ENCODE results near the gene CASZ1.

Gene CASZ1

GRCh38 chr1:10672343-10673050 is 123.9 kb downstream of the CASZ1 start:
- Histone ChIP-seq H3K27ac (replicated peaks) (no peak overlapping the region), H3K4me3 (replicated peaks; ENCODE audit: insufficient read depth, low read length) (no peak overlapping the region), H3K27me3 (ENCODE audit: insufficient read depth, poor library complexity, severe bottlenecking) (no peaks in the 10 kb centered on the region)
- DNase-seq (ENCODE audit: low read depth in 1 of 2, low spot score in 1 of 2), result no peak
- TF ChIP-seq, protein P1, sequence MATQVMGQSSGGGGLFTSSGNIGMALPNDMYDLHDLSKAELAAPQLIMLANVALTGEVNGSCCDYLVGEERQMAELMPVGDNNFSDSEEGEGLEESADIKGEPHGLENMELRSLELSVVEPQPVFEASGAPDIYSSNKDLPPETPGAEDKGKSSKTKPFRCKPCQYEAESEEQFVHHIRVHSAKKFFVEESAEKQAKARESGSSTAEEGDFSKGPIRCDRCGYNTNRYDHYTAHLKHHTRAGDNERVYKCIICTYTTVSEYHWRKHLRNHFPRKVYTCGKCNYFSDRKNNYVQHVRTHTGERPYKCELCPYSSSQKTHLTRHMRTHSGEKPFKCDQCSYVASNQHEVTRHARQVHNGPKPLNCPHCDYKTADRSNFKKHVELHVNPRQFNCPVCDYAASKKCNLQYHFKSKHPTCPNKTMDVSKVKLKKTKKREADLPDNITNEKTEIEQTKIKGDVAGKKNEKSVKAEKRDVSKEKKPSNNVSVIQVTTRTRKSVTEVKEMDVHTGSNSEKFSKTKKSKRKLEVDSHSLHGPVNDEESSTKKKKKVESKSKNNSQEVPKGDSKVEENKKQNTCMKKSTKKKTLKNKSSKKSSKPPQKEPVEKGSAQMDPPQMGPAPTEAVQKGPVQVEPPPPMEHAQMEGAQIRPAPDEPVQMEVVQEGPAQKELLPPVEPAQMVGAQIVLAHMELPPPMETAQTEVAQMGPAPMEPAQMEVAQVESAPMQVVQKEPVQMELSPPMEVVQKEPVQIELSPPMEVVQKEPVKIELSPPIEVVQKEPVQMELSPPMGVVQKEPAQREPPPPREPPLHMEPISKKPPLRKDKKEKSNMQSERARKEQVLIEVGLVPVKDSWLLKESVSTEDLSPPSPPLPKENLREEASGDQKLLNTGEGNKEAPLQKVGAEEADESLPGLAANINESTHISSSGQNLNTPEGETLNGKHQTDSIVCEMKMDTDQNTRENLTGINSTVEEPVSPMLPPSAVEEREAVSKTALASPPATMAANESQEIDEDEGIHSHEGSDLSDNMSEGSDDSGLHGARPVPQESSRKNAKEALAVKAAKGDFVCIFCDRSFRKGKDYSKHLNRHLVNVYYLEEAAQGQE (IDR thresholded peaks at IDR 0.05; ENCODE audit: insufficient replicate concordance, low read depth), result no peak
- TF ChIP-seq POLR2AphosphoS5 (IDR thresholded peaks at IDR 0.05; ENCODE audit: low read depth), result no peak
- TF ChIP-seq SPI1 (IDR thresholded peaks at IDR 0.05; ENCODE audit: borderline replicate concordance, low read depth), result no peak
- no peak for TF ChIP-seq GABPA (IDR thresholded peaks at IDR 0.05; ENCODE audit: low read depth)
- TF ChIP-seq, protein P2, sequence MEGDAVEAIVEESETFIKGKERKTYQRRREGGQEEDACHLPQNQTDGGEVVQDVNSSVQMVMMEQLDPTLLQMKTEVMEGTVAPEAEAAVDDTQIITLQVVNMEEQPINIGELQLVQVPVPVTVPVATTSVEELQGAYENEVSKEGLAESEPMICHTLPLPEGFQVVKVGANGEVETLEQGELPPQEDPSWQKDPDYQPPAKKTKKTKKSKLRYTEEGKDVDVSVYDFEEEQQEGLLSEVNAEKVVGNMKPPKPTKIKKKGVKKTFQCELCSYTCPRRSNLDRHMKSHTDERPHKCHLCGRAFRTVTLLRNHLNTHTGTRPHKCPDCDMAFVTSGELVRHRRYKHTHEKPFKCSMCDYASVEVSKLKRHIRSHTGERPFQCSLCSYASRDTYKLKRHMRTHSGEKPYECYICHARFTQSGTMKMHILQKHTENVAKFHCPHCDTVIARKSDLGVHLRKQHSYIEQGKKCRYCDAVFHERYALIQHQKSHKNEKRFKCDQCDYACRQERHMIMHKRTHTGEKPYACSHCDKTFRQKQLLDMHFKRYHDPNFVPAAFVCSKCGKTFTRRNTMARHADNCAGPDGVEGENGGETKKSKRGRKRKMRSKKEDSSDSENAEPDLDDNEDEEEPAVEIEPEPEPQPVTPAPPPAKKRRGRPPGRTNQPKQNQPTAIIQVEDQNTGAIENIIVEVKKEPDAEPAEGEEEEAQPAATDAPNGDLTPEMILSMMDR (IDR thresholded peaks at IDR 0.05; ENCODE audit: insufficient read depth, low read length), result no peak

DNA sequence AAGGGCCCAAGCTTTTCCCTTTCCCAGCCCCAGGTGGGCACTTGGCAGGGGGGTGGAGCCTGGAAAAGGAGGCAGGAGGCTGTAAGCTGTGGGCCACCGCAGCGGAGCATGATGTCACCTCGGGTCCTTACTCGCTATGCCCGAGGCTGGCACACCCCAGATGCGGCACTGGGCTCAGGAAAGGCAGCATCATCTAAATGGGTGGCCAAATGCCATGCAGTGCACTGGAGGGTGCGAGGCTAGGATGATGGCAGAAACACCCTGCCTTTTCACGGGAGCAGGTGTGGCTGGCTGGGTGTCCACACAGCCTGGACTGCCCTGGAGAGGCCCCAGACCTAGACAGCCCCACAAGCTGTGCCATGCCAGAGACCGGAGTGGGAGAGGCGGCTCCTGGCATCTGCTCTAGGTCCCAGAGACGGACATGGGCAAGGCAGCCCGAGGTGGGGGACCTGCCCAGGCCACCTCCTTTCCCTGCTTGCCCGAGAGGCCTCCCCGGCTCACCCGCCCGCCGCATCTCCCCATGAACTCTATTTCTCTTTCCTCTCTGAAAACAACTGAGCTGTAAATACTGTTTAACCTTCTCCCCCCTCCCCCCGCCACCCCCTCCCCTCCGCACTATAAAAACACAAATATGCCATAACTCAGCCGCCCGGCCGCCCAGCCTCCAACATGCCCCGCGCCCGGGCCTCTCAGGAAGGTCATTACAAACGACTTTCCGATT is 124.7 kb downstream of the CASZ1 start:
- H3K27ac ChIP-seq (replicated peaks), result no peak overlapping the region
- DNase-seq (ENCODE audit: low read depth in 1 of 2, low spot score in 1 of 2), result no peak
- H3K27me3 ChIP-seq (ENCODE audit: insufficient read depth, poor library complexity, severe bottlenecking), result no peaks in the 10 kb centered on the region
- H3K4me3 ChIP-seq (replicated peaks; ENCODE audit: insufficient read depth, low read length), result no peak overlapping the region
- no peak for TF ChIP-seq POLR2AphosphoS5 (IDR thresholded peaks at IDR 0.05; ENCODE audit: low read depth)
- TF ChIP-seq, protein P1 (IDR thresholded peaks at IDR 0.05; ENCODE audit: insufficient replicate concordance, low read depth), result no peak

DNA sequence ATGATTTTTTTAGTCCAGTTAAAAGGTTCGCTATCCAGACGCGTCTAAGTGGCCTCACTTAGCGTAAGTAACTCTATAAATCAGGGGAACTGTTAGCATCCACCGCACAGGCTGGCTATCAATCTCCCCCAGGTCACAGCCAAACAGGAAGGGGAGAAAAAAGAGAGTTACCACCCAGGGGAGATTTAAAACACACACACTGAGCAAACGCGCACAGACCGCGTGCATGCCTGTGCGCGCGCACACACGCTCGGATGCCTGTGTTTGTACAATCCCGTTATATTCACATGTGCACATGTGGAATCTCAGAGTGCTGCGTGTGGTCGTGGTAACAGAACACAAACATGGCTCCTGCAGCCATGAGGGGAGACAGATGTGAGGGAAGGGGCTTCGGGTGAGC is 125.4 kb downstream of the CASZ1 start:
- Histone ChIP-seq H3K27me3 (ENCODE audit: insufficient read depth, poor library complexity, severe bottlenecking) (no peaks in the 10 kb centered on the region), H3K27ac (replicated peaks) (no peak overlapping the region), H3K4me3 (replicated peaks; ENCODE audit: insufficient read depth, low read length) (no peak overlapping the region)
- DNase-seq (ENCODE audit: low read depth in 1 of 2, low spot score in 1 of 2), result no peak
- TF ChIP-seq, protein P2 (IDR thresholded peaks at IDR 0.05; ENCODE audit: insufficient read depth, low read length), result no peak
- TF ChIP-seq POLR2AphosphoS5 (IDR thresholded peaks at IDR 0.05; ENCODE audit: low read depth), result no peak
- TF ChIP-seq GABPA (IDR thresholded peaks at IDR 0.05; ENCODE audit: low read depth), result no peak
- TF ChIP-seq, protein P1 (IDR thresholded peaks at IDR 0.05; ENCODE audit: insufficient replicate concordance, low read depth), result no peak
- no peak for TF ChIP-seq SPI1 (IDR thresholded peaks at IDR 0.05; ENCODE audit: borderline replicate concordance, low read depth)
